Measurements from ENCODE around the gene THOP1.

The THOP1 gene

DNA sequence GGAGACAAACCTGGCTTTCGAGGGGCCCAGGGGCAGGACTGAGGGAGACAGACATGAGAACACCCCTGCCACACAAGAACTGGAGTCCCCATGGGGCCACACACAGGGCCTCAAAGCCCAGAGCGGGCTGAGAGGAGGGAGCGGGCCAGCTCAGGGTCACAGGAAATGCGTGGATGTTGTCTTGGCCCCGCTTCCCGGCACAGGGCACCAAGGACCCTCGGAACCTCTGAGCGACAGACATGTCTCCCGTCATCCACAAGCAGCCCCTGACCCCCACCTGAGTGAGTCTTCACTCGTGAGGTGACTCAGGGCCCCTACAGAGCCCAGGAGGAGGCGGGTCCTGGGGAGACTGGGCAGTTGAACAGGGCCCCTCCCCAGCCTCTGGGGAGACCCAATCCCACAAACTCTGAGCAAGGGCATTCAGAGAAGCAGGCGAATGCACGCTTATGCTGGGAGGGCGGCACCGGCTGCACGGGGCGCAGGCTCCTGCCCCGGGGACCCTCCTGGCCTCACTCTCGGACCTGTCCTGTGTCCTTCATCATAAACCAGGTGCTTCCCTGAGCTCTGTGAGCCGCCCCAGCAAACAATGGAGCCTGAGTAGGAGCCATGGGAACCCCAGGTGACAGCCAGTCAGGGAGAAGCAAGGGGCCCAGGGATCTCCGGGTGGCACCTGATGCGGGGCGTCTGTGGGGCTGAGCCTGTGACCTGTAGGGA, 22.4 kb upstream of the THOP1 start:
- no peak for DNase-seq

GRCh38 chr19:2763687-2764086, 21.6 kb upstream of the THOP1 start:
- no peak for DNase-seq

DNA sequence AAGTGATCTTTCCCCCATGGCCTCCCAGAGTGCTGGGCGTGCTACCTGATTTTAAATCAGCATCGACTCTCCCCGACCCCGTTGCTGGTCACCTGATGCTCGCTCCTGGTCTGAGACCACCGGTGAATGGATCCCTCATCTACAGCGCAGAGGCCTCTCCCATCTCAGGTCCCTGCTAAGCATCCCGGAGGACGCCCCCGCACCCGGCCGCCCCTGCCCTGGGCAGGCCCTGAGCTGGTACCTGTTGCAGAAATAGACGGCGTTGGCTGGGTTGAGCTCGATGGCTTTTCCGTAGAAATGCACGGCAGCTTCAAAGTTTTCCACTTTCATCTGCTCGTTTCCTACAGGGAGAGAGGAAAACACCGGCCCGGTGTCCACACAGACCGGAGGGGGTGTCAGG, 20.4 kb upstream of the THOP1 start:
- DNase-seq = no peak

DNA sequence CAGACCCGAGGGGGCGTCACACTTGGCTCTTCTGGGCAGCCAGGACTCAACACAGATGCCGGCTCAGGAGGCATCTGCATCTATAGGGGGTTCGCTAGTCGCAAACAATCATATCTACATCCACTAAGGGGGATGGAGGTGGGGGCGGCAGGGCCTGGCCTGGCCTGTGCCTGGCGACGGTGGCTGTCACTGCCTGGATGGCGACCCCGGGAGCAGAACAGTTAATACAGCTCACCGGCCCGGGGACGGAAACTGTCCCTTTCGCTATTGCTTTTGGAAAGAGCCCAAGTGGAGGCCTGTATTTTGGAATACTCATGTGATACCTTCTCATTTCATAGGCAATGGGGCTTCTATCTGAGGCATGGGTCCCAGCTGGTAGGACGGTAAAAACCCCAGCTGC, 19.9 kb upstream of the THOP1 start:
- no peak for DNase-seq

GRCh38 chr19:2766594-2767372, 18.5 kb upstream of the THOP1 start:
- DNase-seq = no peak

DNA sequence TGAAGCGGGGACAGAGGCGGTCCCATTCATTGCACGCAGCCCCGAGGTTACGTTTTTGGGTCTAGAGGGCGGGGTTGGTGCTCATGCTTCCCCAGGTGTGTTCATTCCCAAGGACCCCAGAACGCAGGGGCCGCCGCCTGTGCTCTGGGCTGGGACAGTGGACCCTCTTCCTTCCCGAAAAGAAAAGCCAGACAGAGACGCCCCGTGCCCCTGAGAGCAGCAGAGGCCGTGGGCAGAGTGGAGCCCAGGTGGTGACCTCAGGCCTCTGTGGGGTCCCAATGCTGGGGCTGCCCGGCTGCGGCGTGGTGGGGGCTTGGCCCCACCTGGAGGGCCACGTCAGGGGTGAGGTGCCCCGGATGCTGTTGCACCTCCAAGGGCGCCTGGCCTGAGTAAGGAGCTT, 17.6 kb upstream of the THOP1 start:
- no peak for DNase-seq

DNA sequence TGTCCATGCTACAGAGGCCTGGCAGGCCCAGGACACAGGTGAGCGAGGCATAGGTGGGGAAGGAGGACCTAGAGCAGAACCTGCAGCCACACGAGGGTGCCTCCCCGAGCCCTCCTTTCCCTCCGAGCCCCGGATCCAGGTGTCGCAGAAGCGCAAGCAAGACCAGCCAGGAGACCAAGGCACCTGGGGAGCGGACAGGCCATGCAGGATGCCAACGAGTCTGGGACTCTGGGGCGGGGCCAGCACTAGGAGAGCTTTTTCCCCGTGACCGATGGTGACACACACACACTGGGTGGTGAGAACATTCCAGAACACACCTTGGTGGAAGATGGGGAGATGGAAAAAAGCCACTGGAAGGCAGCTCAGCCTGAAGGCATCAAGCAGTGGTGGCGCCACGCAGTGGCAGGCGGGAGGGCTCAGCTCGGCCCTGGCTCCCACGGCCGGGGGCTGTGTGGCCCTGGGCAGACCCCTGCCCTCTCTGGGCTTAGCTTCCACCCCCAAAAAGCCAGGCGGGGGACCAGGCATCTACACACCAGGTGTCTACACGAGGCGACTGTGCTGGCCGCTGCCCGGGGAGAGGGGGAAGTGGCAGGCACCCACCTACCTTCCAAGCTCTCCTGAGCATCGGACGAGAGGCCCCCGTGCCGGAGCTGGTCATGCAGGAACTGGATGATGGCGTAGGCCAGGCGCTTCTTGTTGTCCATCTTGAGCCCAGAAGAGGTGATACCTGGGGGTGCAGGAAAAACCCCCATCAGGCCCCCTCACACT, 16.8 kb upstream of the THOP1 start:
- DNase-seq = no peak

- DNase-seq = no peak
Measured at GRCh38 chr19:2769218-2769617, 16.1 kb upstream of the THOP1 start.

- DNase-seq = no peak
Measured at GRCh38 chr19:2770055-2771013, 15.0 kb upstream of the THOP1 start.

GRCh38 chr19:2771786-2772674, 13.3 kb upstream of the THOP1 start:
- no peak for DNase-seq

GRCh38 chr19:2774083-2774679, 11.1 kb upstream of the THOP1 start:
- no peak for DNase-seq

DNA sequence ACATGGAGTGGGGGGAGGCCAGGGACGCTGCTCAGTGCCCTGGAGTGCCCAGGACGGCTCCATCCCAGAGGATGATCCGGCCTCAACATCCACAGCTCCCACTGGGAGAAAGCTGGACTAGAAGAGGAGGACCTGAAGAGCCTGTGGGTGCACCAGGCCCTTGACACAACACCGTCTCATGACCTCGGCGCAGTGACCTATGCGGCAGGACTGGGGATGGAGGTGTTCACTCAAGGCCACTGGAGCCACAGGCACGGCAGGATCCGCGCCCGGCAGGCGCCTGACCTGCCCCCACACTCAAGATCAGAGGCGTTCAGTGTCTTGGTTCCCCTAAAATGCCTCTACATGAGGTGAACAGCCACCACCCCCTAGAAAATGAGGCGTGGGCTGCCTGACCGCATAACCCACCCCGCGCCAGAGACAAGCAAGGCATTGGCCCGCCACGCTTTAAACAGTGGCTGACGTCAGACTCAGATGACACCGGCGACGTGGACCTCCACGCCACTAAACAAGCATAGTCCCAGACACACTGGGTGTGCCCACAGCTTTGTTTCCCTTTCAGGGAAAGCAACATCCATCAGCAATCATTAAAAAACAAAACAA, 10.2 kb upstream of the THOP1 start:
- DNase-seq = no peak

DNA sequence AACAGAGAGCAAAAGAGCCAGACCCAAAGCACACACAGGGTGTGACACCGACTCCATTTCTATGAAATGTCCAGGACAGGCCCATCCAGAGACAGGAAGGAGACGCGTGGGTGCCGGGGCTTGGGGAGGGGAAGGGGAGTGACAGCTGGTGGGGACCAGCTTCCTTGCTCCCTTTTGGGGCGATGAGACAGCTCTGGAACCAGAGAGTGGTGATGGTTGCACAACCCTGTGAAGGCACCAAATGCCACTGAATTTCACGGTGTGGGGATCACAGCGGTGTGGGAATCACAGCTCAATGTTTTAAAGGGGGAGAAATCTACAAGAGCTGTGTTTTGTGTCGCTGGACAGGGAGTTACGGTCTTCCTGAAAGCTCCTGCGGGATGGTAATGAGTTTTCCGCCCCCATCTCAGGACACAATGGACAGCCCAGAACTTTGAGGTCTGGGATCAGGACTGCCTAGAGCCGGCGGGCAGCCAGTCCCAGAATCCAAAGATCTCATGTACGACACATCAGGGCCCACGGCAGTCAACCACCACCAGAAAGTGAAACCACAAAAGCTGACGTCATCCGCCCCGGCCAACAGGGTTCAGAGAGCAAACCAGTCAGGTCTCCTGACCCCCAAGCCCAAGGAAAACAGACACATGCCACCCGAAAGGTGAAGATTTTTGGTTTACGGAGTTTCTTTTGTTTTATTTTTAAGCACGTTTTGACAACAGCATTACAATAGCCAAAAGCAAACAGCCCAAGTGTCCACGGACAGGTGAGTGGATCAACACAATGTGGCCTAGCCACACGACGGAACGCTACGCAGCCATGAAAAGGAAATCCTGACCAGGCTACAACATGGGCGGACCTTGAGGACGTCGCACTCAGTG, 9.5 kb upstream of the THOP1 start:
- peak in 4 of 5 experiments; percentile 49 to 77 (median 53) for DNase-seq

DNA sequence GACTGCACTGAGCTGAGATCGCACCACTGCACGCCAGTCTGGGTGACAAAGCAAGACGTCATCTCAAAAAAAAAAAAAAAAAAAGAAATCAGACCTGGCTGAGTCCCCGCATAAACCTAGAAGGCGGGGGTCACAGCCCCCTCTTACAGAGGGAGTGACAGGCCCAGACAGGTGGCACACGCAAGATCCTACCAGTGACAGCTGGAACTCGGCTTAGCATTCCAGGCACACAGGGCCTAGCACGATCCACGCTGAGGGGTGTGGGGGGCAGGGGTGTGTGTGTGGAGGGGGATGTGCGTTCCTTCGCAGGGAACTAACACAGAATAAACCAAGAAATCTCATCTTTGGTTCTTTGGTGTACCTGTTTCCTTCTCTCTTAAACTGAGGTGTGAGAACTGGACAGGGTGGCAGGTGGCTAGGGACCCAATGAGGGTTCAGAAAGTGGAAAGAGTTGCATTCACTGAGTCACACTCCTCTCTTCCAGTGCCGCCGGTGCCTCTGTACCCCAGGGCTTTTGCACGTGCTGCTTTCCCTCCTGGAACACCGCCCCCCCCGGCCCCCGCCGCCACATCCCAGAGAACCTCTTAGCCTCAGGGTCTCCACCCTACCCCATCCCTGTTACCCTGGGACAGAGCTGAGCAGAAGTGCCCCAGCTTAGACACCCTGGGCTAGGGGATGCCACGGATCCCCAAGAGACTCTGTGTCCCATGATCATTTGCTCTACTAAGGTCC, 7.2 kb upstream of the THOP1 start:
- no peak for DNase-seq

DNA sequence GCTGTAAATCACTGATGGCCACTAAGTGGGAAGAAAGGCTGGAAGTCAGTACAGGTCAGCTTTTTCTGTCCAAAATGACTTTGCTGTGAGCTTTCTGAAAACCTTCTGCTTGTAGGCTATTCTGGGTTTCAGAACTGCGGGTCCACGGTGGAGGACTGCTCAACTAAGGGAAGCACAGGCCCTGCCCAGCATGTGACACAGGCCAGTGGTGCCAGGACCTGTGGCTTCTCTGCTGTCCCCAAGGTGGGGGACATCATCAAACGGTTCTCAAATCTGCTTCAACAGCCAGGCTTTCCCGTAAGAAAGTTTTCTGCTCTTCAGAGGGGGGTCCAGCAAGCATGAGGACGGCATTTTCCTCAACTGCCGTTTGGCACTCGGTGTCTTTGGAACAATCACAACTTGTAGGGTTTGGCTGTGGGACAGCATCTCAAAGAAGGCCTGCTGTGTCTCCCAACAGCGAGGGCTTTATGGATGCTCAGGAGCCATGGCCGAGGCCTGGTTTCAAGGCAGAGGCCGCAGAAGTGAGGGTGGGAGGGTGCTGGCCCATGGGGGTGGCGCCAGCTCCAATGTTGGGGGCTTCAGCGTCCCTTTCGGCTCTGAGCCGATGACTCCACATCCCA, 6.1 kb upstream of the THOP1 start:
- no peak for DNase-seq

- DNase-seq = no peak
Measured at GRCh38 chr19:2780284-2780683, 5.0 kb upstream of the THOP1 start.

- no peak for DNase-seq
Measured at GRCh38 chr19:2782329-2782935, 2.9 kb upstream of the THOP1 start.

All from T-helper 2 cell (primary cell).